GM12872 (cell line): ENCODE data around the gene AKIP1.

Source experiments
- CTCF ChIP-seq: IDR thresholded peaks from 3 replicates; pipeline ENCODE4 v1.5.1; 2011; ENCODE audit warnings: low read depth, mild to moderate bottlenecking, low read length, moderate library complexity; ENCODE audit not compliant: insufficient read depth

The AKIP1 gene

GRCh38 chr11:8908099-8908498, 2.9 kb upstream of the AKIP1 start:
- no peak for TF ChIP-seq CTCF

GRCh38 chr11:8910649-8911026, 351 bp upstream of the AKIP1 start:
- no peak for TF ChIP-seq CTCF

GRCh38 chr11:8913961-8914660, 3.1 kb downstream of the AKIP1 start:
- peak; percentile 81 for TF ChIP-seq CTCF

- TF ChIP-seq CTCF, result no peak
These were observed 3.7 kb downstream of the AKIP1 start for GRCh38 chr11:8914661-8915018.

- no peak for TF ChIP-seq CTCF
These were observed 6.3 kb downstream of the AKIP1 start for GRCh38 chr11:8917157-8917825.

GRCh38 chr11:8922691-8923090, 11.7 kb downstream of the AKIP1 start:
- no peak for TF ChIP-seq CTCF

GRCh38 chr11:8925711-8926110, 14.7 kb downstream of the AKIP1 start:
- TF ChIP-seq CTCF, result no peak

- no peak for TF ChIP-seq CTCF
These were observed 15.2 kb downstream of the AKIP1 start for GRCh38 chr11:8926236-8926635.
